Measurements from ENCODE around the gene DOCK6. TPM values are rescaled to one million over a fixed set of nuclear protein-coding genes. Genes with fewer than 3 reads are reported as not detected.

The DOCK6 gene
- total and polyA plus RNA-seq, 8 donors: 18.0 to 79.0 (median 30.7) TPM

GRCh38 chr19:11223200-11223599, 39.1 kb downstream of the DOCK6 start:
- ATAC-seq: no peak
- intact Hi-C loops (cut with DNase I): no loop called here
- DNase-seq: no peak
- H3K27me3 ChIP-seq: no peaks in the 10 kb centered on the region
- H3K4me3 ChIP-seq: no peak overlapping the region
- H3K27ac ChIP-seq: no peak overlapping the region
- peaks cover 0 to 18% (median 6%) of the 10 kb centered on the region in 3 donors for H3K36me3 ChIP-seq
- no peak for FAIRE-seq
- H3K4me1 ChIP-seq: no peaks in the 10 kb centered on the region
- 97% methylated on average over 3 of the region's 3 CpGs for WGBS, 2 donors
- TF ChIP-seq, protein P1, sequence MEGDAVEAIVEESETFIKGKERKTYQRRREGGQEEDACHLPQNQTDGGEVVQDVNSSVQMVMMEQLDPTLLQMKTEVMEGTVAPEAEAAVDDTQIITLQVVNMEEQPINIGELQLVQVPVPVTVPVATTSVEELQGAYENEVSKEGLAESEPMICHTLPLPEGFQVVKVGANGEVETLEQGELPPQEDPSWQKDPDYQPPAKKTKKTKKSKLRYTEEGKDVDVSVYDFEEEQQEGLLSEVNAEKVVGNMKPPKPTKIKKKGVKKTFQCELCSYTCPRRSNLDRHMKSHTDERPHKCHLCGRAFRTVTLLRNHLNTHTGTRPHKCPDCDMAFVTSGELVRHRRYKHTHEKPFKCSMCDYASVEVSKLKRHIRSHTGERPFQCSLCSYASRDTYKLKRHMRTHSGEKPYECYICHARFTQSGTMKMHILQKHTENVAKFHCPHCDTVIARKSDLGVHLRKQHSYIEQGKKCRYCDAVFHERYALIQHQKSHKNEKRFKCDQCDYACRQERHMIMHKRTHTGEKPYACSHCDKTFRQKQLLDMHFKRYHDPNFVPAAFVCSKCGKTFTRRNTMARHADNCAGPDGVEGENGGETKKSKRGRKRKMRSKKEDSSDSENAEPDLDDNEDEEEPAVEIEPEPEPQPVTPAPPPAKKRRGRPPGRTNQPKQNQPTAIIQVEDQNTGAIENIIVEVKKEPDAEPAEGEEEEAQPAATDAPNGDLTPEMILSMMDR (IDR thresholded peaks at IDR 0.05): no peak
- H3K9me3 ChIP-seq: no peaks in the 10 kb centered on the region

DNA sequence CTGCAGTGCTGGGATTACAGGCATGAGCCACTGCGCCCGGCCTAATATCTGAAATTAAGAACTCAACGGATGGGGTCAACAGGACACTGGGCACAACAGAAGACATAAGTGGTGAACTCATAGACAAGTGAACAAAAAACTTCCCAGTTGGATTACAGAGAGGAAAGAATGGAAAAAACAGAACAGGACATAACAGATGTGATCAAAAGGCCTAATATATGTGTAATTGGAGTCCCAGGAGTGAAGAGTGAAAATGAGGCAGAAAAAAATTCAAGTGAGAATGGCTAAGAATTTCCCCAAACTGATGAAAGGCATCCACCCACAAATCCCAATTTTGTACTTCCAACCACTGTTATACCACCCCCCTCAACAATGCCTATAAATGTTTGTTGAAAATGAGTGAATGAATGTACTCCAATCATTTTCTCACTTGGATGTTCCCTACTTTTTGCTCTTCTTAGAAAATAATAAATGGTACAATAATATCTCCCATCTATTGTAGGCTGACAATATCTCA, 41.2 kb downstream of the DOCK6 start:
- ATAC-seq: no peak
- peaks cover 0 to 18% (median 13%) of the 10 kb centered on the region in 3 donors for H3K36me3 ChIP-seq
- H3K4me3 ChIP-seq: no peak overlapping the region
- H3K9me3 ChIP-seq: no peaks in the 10 kb centered on the region
- no peak overlapping the region for H3K27ac ChIP-seq
- no peak for DNase-seq
- TF ChIP-seq, protein P1 (IDR thresholded peaks at IDR 0.05): no peak
- H3K4me1 ChIP-seq: no peaks in the 10 kb centered on the region
- FAIRE-seq: no peak
- WGBS, 2 donors: 98 to 99% methylated on average over 3 of the region's 3 CpGs
- intact Hi-C loops (cut with DNase I): no loop called here
- H3K27me3 ChIP-seq: no peaks in the 10 kb centered on the region

DNA sequence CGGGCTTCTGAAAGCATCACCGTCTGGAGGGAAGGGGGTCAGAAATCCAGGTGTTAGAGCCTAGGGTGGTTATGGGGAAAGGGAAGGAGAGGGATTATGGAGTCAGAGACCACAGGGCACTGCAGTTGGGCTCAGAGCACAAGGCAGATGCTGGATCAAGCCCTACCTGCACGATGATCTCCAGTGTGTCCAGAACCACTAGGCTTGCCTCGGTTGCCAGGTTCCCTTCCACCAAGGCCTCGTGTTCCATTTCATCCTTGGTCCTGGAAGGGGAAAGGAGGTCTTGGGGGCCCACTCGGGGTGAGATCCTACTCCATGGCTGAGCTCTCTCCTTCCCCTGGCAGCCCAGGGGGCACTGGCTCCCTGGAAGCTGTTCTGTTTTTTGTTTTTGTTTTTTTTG, 47.9 kb downstream of the DOCK6 start:
- H3K4me1 ChIP-seq: no peaks in the 10 kb centered on the region
- no peaks in the 10 kb centered on the region for H3K27me3 ChIP-seq
- no peaks in the 10 kb centered on the region for H3K9me3 ChIP-seq
- DNase-seq (no peak), FAIRE-seq (no peak), ATAC-seq (no peak)
- intact Hi-C loops (cut with DNase I): no loop called here
- H3K36me3 ChIP-seq: peaks cover 0 to 15% (median 7%) of the 10 kb centered on the region in 3 donors
- H3K4me3 ChIP-seq: no peak overlapping the region
- TF ChIP-seq, protein P1 (IDR thresholded peaks at IDR 0.05): no peak
- no peak overlapping the region for H3K27ac ChIP-seq
- 93 to 94% methylated on average over 6 of the region's 6 CpGs for WGBS, 2 donors

- FAIRE-seq: no peak
- DNase-seq: no peak
- H3K36me3 ChIP-seq: peaks cover 0 to 12% (median 0%) of the 10 kb centered on the region in 3 donors
- 76 to 91% methylated on average over 1 of the region's 1 CpG for WGBS, 2 donors
- no peaks in the 10 kb centered on the region for H3K27me3 ChIP-seq
- no peak overlapping the region for H3K4me3 ChIP-seq
- no peak overlapping the region for H3K27ac ChIP-seq
- H3K4me1 ChIP-seq: no peaks in the 10 kb centered on the region
- H3K9me3 ChIP-seq: no peaks in the 10 kb centered on the region
- no peak for ATAC-seq
- TF ChIP-seq, protein P1 (IDR thresholded peaks at IDR 0.05): no peak
- intact Hi-C loops (cut with DNase I): no loop called here
These were observed 51.7 kb downstream of the DOCK6 start for GRCh38 chr19:11210656-11210928.

GRCh38 chr19:11209839-11210655, 52.3 kb downstream of the DOCK6 start:
- peaks cover 0 to 7% (median 0%) of the 10 kb centered on the region in 3 donors for H3K36me3 ChIP-seq
- H3K27me3 ChIP-seq: no peaks in the 10 kb centered on the region
- H3K27ac ChIP-seq: no peak overlapping the region
- DNase-seq (no peak), FAIRE-seq (no peak), ATAC-seq (no peak)
- no peaks in the 10 kb centered on the region for H3K4me1 ChIP-seq
- whole genome bisulfite sequencing, 2 donors: 76 to 81% methylated on average over 2 of the region's 2 CpGs
- TF ChIP-seq, protein P1 (IDR thresholded peaks at IDR 0.05): no peak
- no peak overlapping the region for H3K4me3 ChIP-seq
- intact Hi-C loops (cut with DNase I): loop anchor here in 1 of 3 donors (10.0 kb wide), 1 partner anchor 175 kb away; no protein-coding TSS in a partner anchor
- no peaks in the 10 kb centered on the region for H3K9me3 ChIP-seq

All from pancreas (tissue), 10 donors.